Heart left ventricle (tissue), 16 donors: ENCODE measurements around the gene IL4R. TPM values are rescaled to one million over a fixed set of nuclear protein-coding genes. Genes with fewer than 3 reads are reported as not detected.

Source experiments
- ATAC-seq, 4 donors: fragments of 200-7000 bp; cut with Tn5 transposase; one replicate each; pipeline ENCODE4 v1.9.1; 2020 to 2022; ENCODE audit warnings: moderate library complexity in 4 of 4, mild to moderate bottlenecking in 3 of 4, moderate number of reproducible peaks in 1 of 4
- DNase-seq, 5 donors: peaks; one replicate each; pipeline ENCODE4 v3.0.0-alpha.2; 2020
- H3K27ac ChIP-seq, 12 donors: fragments of 200-600 bp; sonication (generic) in 4 of 12; one replicate each; pipeline versions ENCODE4 v1.5.0 to v1.8.0; 2016 to 2022; ENCODE audit warnings: mild to moderate bottlenecking in 2 of 12
- H3K27me3 ChIP-seq, 9 donors: fragments of 200-600 bp; sonication (generic) in 2 of 9; one replicate each; pipeline versions ENCODE4 v1.5.1 to v1.8.0; 2016 to 2022; ENCODE audit warnings: mild to moderate bottlenecking in 3 of 9
- H3K36me3 ChIP-seq, 9 donors: fragments of 200-600 bp; sonication (generic) in 2 of 9; one replicate each; pipeline versions ENCODE4 v1.5.0 to v1.8.0; 2018 to 2022; ENCODE audit warnings: mild to moderate bottlenecking in 2 of 9
- H3K4me1 ChIP-seq, 12 donors: fragments of 200-600 bp; sonication (generic) in 4 of 12; one replicate each; pipeline versions ENCODE4 v1.5.0 to v1.8.0; 2016 to 2022; ENCODE audit warnings: mild to moderate bottlenecking in 3 of 12
- H3K4me3 ChIP-seq, 12 donors: fragments of 200-600 bp; sonication (generic) in 4 of 12; one replicate each; pipeline versions ENCODE4 v1.5.0 to v1.8.0; 2017 to 2022; ENCODE audit warnings: mild to moderate bottlenecking in 9 of 12, moderate library complexity in 4 of 12
- H3K9me3 ChIP-seq, 12 donors: fragments of 200-600 bp; sonication (generic) in 4 of 12; one replicate each; pipeline versions ENCODE4 v1.5.0 to v1.8.0; 2016 to 2022; ENCODE audit warnings: mild to moderate bottlenecking in 1 of 12
- CTCF ChIP-seq, 12 donors: fragments of 200-600 bp; sonication (generic) in 4 of 12; IDR thresholded peaks; one replicate each; pipeline versions ENCODE4 v1.5.0 to v1.8.0; 2018 to 2022; ENCODE audit warnings: antibody characterized with exemption in 12 of 12, mild to moderate bottlenecking in 5 of 12
- POLR2A ChIP-seq, 2 donors: fragments of 450-650 bp; IDR thresholded peaks; one replicate each; pipeline ENCODE4 v1.6.1; 2017; ENCODE audit warnings: antibody characterized with exemption in 2 of 2, mild to moderate bottlenecking in 2 of 2, moderate library complexity in 2 of 2
- WGBS, 4 donors: extraction: QIAGEN DNeasy Blood & Tissue Kit in 2 of 4; methylation state at CpG; one replicate each; pipeline versions ENCODE4 v1.1.5 to v1.1.7; 2013 to 2018; 5-methylcytosine and 5-hydroxymethylcytosine counted together
- intact Hi-C, 10 donors: fragments of 100-400 bp; cut with DNase I; formaldehyde crosslinking; loops; one replicate each; pipeline versions ENCODE4 v1.11.1 to v1.14.2; 2022
- polyA plus RNA-seq, 2 donors: library from polyadenylated mRNA; stranded (reverse); fragments of 200-250 nt; gene quantifications; one replicate each; pipeline ENCODE4 v1.2.3, GENCODE V29; 2013
- total RNA-seq, 9 donors: library from RNA; depleted of rRNA in 2 of 9; stranded (reverse); fragments of >200 nt in 2 of 9; fragmentation: NEBNext Ultra II Directional in 3 of 9; extraction: Animal tissue kit (Norgen Biotek cat#: 25700) in 3 of 9; gene quantifications; one replicate each; pipeline versions ENCODE4 v1.1.0 to v1.2.4, GENCODE V29; 2016 to 2023
- donor health status: ischemic (EF 13 %, LVEDD 7.1; RV severe dilation, severe dysfunction).
- donor health status: healthy with polysubstance abuse.
- donor health status: DM: no; HTN: yes; CAD: no.
- donor health status: DM: no; HTN: no; CAD: no.
- donor health status: ischemic (EF 25% LVEDD 6.9; RV normal size, moderate dysfunction).
- donor health status: ischemic (EF 25% LVEDD 5.7; RV mildly dilated, moderate dysfunction).
- donor health status: healthy.
- donor health status: DM: yes; HTN: yes; CAD: no.
- donor health status: ischemic (EF 35%, LVEDD 5.7; RV mildly dilated, moderate dysfunction).
- donor health status: nonischemic (EF 11% LVEDD 7.7; RV severe dilation, severe dysfunction).
- donor health status: DM: yes; HTN: yes; CAD: no.
- donor health status: PGD.
- donor health status: ischemic (EF 29% LVEDD 5.4; RV normal size, mild dysfunction).
- donor health status: nonischemic (EF 23%, LVEDD 6.1; RV moderate dilation, normal function).

IL4R gene
- total and polyA plus RNA-seq, 11 donors: 5.8 to 47.4 (median 8.2) TPM

DNA sequence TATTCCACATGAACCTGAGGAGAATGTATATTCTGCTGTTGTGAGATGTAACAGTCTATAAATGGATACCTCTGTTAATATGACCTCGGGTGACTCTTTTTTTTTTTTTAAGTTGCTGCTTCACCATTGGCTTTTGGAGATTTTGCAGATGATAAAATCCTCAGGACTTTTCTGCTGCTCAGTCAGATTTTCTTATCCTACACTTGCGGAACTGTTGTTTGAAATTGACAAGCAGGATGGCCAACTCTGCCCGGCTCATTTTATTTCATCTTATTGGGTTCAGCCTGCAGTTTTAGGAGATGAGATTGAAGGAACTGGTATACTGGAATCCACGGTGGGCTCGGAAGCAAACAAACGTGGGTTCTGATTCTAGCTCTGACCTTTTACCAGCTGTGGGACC lies 19.3 kb downstream of the IL4R start:
- intact Hi-C loops: loop anchor here in 1 of 10 donors (2.0 kb wide), 1 partner anchor 98 kb away; no protein-coding TSS in a partner anchor
- ATAC-seq: no peak
- Histone ChIP-seq H3K27me3 (no peaks in the 10 kb centered on the region), H3K4me3 (no peak overlapping the region), H3K9me3 (no peaks in the 10 kb centered on the region), H3K36me3 (peaks cover 0 to 72% (median 20%) of the 10 kb centered on the region in 9 donors), H3K27ac (peak overlapping the region in 6 of 12 donors; percentile 64 to 98 (median 83)), H3K4me1 (peaks cover 0 to 51% (median 15%) of the 10 kb centered on the region in 12 donors)
- DNase-seq: no peak
- no peak for TF ChIP-seq CTCF (IDR thresholded peaks at IDR 0.05)
- no peak for TF ChIP-seq POLR2A (IDR thresholded peaks at IDR 0.05)
- WGBS, 4 donors: 75 to 82% (median 80%) methylated on average over 6 of the region's 6 CpGs

- H3K4me1 ChIP-seq: peaks cover 0 to 47% (median 15%) of the 10 kb centered on the region in 12 donors
- intact Hi-C loops: loop anchor here in 1 of 10 donors (2.0 kb wide), 1 partner anchor 99 kb away; no protein-coding TSS in a partner anchor
Measured at GRCh38 chr16:27333549-27333948, 19.8 kb downstream of the IL4R start.

DNA sequence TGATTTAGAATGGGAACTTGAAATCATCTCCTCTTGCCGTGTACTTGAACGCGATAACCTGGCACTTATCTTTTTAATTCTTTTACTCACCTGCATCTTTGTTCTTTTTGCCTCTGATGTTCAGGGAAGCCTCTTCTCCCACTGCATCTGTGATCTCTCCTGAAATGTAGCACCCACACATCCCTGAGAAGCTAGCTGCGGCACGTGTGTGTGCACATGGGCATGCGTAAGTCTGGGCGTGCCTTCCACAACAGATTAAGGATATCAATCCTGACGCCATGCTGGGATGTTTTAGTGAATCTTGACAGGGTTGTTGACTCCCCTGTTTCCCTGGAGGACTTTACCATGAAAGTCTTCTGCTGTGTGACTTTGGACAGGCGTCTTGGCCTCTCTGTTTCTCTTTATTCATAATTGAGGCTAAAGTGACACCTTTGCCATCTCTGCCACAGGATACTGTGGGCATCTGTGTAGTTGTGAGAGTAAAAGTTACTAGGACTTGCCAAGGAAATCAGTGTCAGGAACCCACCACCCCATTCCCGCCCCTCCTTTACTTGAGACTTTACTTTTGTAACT lies 20.5 kb downstream of the IL4R start:
- Histone ChIP-seq H3K4me3 (no peak overlapping the region), H3K36me3 (peaks cover 0 to 84% (median 24%) of the 10 kb centered on the region in 9 donors), H3K27me3 (no peaks in the 10 kb centered on the region), H3K27ac (peak overlapping the region in 1 of 12 donors; percentile 98), H3K9me3 (peaks cover 0 to 2% (median 0%) of the 10 kb centered on the region in 12 donors), H3K4me1 (peaks cover 0 to 40% (median 15%) of the 10 kb centered on the region in 12 donors)
- TF ChIP-seq CTCF (IDR thresholded peaks at IDR 0.05) (no peak), POLR2A (IDR thresholded peaks at IDR 0.05) (no peak)
- peak in 1 of 5 donors; percentile 2 for DNase-seq
- intact Hi-C loops: no loop called here
- no peak for ATAC-seq
- 90 to 93% (median 91%) methylated on average over 10 of the region's 10 CpGs for WGBS, 4 donors

More at GRCh38 chr16:27333549-27333948, 19.8 kb downstream of the IL4R start:
- Histone ChIP-seq H3K4me3 (no peak overlapping the region), H3K27me3 (no peaks in the 10 kb centered on the region), H3K27ac (peak overlapping the region in 3 of 12 donors; percentile 64 to 98 (median 89)), H3K9me3 (peaks cover 0 to 2% (median 0%) of the 10 kb centered on the region in 12 donors), H3K36me3 (peaks cover 0 to 76% (median 21%) of the 10 kb centered on the region in 9 donors)
- ATAC-seq: no peak
- TF ChIP-seq CTCF (IDR thresholded peaks at IDR 0.05) (no peak), POLR2A (IDR thresholded peaks at IDR 0.05) (no peak)
- WGBS, 4 donors: 90 to 95% (median 93%) methylated on average over 3 of the region's 3 CpGs
- peak in 1 of 5 donors; percentile 5 for DNase-seq

- WGBS, 4 donors: 73 to 78% (median 75%) methylated on average over 7 of the region's 7 CpGs
- ATAC-seq: no peak
- Histone ChIP-seq H3K9me3 (peaks cover 0 to 2% (median 0%) of the 10 kb centered on the region in 12 donors), H3K4me1 (peaks cover 0 to 34% (median 15%) of the 10 kb centered on the region in 12 donors), H3K27me3 (no peaks in the 10 kb centered on the region), H3K4me3 (no peak overlapping the region), H3K36me3 (peaks cover 0 to 89% (median 27%) of the 10 kb centered on the region in 9 donors), H3K27ac (peak overlapping the region in 1 of 12 donors; percentile 98)
- peak in 1 of 5 donors; percentile 11 for DNase-seq
- TF ChIP-seq CTCF (IDR thresholded peaks at IDR 0.05) (no peak), POLR2A (IDR thresholded peaks at IDR 0.05) (no peak)
- intact Hi-C loops: no loop called here
Measured at GRCh38 chr16:27334838-27335237, 21.1 kb downstream of the IL4R start.
